ENCODE measurements around the gene PRICKLE2.

- TF ChIP-seq CTCF (IDR thresholded peaks at IDR 0.05), result no peak
- TF ChIP-seq POLR2AphosphoS5 (IDR thresholded peaks at IDR 0.05; ENCODE audit: low read depth, low read length), result no peak
- no peak for TF ChIP-seq SIN3A (IDR thresholded peaks at IDR 0.05; ENCODE audit: borderline replicate concordance, insufficient read depth, low read depth, low read length)
Observed at GRCh38 chr3:64267721-64268604, 42.7 kb upstream of the PRICKLE2 start.
